ENCODE data around the gene SLC4A4. TPM values are rescaled to one million over a fixed set of nuclear protein-coding genes. Genes with fewer than 3 reads are reported as not detected.

Gene SLC4A4
- total and polyA plus RNA-seq, 5 donors from 2014 or later: not detected

DNA sequence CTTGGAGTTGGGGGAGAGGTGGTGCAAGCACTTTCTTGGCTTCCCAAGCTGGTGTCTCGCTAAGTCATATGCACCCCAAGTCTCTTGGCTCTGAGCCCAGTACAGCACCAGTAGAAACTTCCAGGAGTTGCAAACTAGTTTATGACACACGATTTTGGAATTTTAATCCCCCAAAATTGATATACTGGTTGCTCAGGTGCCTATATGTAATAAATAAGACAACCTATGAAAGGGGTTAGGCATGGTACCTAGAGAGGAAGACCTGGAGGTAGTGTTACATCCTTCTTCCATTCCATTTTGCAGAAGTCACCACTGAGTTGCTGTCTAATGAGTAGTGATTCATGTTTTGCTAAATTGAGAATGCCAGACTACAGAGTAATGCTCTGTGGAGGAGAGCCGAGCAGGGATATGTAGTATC, 4.3 kb upstream of the SLC4A4 start:
- Mint-ChIP-seq H3K4me3 (no peak overlapping the region), H3K4me1 (peaks cover 0 to 5% (median 1%) of the 10 kb centered on the region in 4 donors)
- no peak for ATAC-seq (ENCODE audit: low read depth in 2 of 2)

DNA sequence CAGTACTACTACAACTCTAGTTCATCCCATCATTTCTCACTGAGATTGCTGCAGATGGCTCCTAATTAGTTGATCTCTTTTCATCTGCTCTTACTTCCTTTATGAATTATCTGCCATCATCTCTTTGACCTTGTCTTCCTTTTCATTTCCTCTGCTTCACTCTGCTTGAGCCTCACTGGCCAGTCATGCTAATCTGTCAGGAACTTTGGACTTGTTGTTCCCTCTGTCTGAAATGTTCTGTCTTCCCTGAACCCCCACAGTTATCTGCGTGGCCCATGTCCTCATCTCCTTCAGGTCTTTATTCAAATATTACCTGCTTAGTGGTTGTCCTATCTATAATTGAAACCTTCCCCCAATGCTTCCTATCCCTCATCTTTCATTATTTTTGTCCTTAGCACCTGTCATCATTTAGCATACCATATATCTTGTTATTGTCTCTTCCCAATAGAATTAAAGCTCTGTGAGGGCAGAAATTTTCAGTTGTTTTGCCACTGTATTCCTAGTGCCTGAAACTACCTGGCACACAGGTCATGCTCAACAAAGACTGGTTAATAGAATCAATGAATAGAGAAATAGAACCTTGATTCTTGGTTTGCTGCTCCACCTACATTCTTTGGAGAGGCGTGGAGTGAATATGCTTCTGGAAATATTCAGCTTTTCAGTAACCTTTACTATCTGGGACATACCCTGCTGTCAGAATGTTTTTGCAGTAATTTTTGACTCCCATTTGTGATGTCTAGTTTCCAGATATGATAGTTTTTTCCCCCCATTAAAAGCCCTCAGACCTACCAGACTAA, 5.0 kb downstream of the SLC4A4 start:
- no peaks in the 10 kb centered on the region for H3K36me3 Mint-ChIP-seq
- no peak for ATAC-seq (ENCODE audit: low read depth in 2 of 2)
- H3K4me1 ChIP-seq (ENCODE audit: control insufficient read depth, insufficient read depth, low read length, poor library complexity, severe bottlenecking): no peaks in the 10 kb centered on the region
- H3K27ac ChIP-seq (ENCODE audit: insufficient read depth, low read length, poor library complexity, severe bottlenecking): no peak overlapping the region
- H3K27ac Mint-ChIP-seq: no peak overlapping the region
- peaks cover 0 to 2% (median 0%) of the 10 kb centered on the region in 4 donors for H3K4me1 Mint-ChIP-seq
- peaks cover 5% of the 10 kb centered on the region for H3K27me3 ChIP-seq (ENCODE audit: control insufficient read depth, insufficient read depth, low read length)
- no peaks in the 10 kb centered on the region for H3K36me3 ChIP-seq (ENCODE audit: control insufficient read depth, insufficient read depth, low read length)
- no peak overlapping the region for H3K4me3 Mint-ChIP-seq
- DNase-seq: no peak
- H3K4me3 ChIP-seq (ENCODE audit: low read depth, low read length): no peak overlapping the region
- H3K9me3 ChIP-seq (ENCODE audit: control insufficient read depth in 2 of 2, low read length in 2 of 2): no peaks in the 10 kb centered on the region
- no peaks in the 10 kb centered on the region for H3K9me3 Mint-ChIP-seq
- H3K27me3 Mint-ChIP-seq: no peaks in the 10 kb centered on the region

More for the DNA sequence above, 4.3 kb upstream of the SLC4A4 start:
- H3K27me3 ChIP-seq (ENCODE audit: control insufficient read depth, insufficient read depth, low read length): no peaks in the 10 kb centered on the region
- H3K27ac ChIP-seq (ENCODE audit: insufficient read depth, low read length, poor library complexity, severe bottlenecking): no peak overlapping the region
- H3K36me3 ChIP-seq (ENCODE audit: control insufficient read depth, insufficient read depth, low read length): no peaks in the 10 kb centered on the region
- H3K9me3 ChIP-seq (ENCODE audit: control insufficient read depth in 2 of 2, low read length in 2 of 2): no peaks in the 10 kb centered on the region
- Mint-ChIP-seq H3K27ac (no peak overlapping the region), H3K27me3 (peaks cover 4% of the 10 kb centered on the region), H3K9me3 (peaks cover 0 to 4% (median 3%) of the 10 kb centered on the region in 7 donors), H3K36me3 (no peaks in the 10 kb centered on the region)
- DNase-seq: no peak
- H3K4me3 ChIP-seq (ENCODE audit: low read depth, low read length): no peak overlapping the region
- H3K4me1 ChIP-seq (ENCODE audit: control insufficient read depth, insufficient read depth, low read length, poor library complexity, severe bottlenecking): no peaks in the 10 kb centered on the region

DNA sequence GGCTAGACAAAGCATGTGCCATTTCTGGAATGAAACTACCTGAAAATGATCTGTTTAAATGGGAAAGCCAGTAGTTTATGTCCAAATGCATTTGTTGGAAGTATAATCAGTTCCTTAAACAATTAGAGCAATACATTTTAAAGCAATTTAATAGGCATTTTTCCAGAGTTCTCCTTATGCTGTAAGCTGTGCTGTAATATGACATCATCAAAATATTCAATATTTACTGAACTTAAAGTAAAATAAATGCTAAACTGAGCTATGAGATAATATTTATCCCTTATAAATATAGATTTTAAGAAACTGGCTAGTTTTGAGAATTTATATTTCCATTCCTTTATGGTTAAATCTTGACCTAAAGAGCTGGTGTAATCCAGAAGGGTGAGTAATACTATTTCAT, 7.9 kb downstream of the SLC4A4 start:
- Mint-ChIP-seq H3K27ac (no peak overlapping the region), H3K4me3 (no peak overlapping the region), H3K9me3 (no peaks in the 10 kb centered on the region), H3K4me1 (no peaks in the 10 kb centered on the region), H3K27me3 (no peaks in the 10 kb centered on the region), H3K36me3 (no peaks in the 10 kb centered on the region)
- Histone ChIP-seq H3K4me1 (ENCODE audit: control insufficient read depth, insufficient read depth, low read length, poor library complexity, severe bottlenecking) (no peaks in the 10 kb centered on the region), H3K9me3 (ENCODE audit: control insufficient read depth in 2 of 2, low read length in 2 of 2) (no peaks in the 10 kb centered on the region), H3K36me3 (ENCODE audit: control insufficient read depth, insufficient read depth, low read length) (no peaks in the 10 kb centered on the region), H3K27me3 (ENCODE audit: control insufficient read depth, insufficient read depth, low read length) (peaks cover 5% of the 10 kb centered on the region), H3K27ac (ENCODE audit: insufficient read depth, low read length, poor library complexity, severe bottlenecking) (no peak overlapping the region), H3K4me3 (ENCODE audit: low read depth, low read length) (no peak overlapping the region)
- DNase-seq (no peak), ATAC-seq (ENCODE audit: low read depth in 2 of 2) (no peak)

DNA sequence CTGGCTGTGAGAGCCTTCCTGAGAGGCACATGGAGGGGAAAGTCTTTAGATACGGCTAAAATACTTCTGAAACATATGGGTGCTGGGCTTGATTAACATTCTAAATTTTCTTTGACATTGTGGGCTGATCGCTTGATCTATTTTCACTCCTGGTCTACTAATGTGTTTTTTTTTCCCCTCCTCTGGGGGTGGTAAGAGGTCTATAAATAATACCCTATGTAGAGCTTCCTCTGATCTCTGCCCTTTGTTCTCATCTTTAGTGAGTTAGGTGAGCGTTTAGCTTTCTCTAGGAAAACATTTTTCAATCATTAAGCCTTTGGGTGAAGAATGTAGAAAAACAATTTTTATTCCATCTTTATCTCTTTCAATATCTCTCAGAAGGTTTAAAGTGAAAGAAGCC, 9.8 kb downstream of the SLC4A4 start:
- Mint-ChIP-seq H3K4me3 (no peak overlapping the region), H3K27ac (no peak overlapping the region), H3K27me3 (no peaks in the 10 kb centered on the region), H3K9me3 (no peaks in the 10 kb centered on the region), H3K4me1 (no peaks in the 10 kb centered on the region), H3K36me3 (no peaks in the 10 kb centered on the region)
- H3K9me3 ChIP-seq (ENCODE audit: control insufficient read depth in 2 of 2, low read length in 2 of 2): no peaks in the 10 kb centered on the region
- peaks cover 5% of the 10 kb centered on the region for H3K27me3 ChIP-seq (ENCODE audit: control insufficient read depth, insufficient read depth, low read length)
- no peak for ATAC-seq (ENCODE audit: low read depth in 2 of 2)
- H3K4me3 ChIP-seq (ENCODE audit: low read depth, low read length): no peak overlapping the region
- no peak overlapping the region for H3K27ac ChIP-seq (ENCODE audit: insufficient read depth, low read length, poor library complexity, severe bottlenecking)
- no peaks in the 10 kb centered on the region for H3K4me1 ChIP-seq (ENCODE audit: control insufficient read depth, insufficient read depth, low read length, poor library complexity, severe bottlenecking)
- no peak for DNase-seq
- no peaks in the 10 kb centered on the region for H3K36me3 ChIP-seq (ENCODE audit: control insufficient read depth, insufficient read depth, low read length)

DNA sequence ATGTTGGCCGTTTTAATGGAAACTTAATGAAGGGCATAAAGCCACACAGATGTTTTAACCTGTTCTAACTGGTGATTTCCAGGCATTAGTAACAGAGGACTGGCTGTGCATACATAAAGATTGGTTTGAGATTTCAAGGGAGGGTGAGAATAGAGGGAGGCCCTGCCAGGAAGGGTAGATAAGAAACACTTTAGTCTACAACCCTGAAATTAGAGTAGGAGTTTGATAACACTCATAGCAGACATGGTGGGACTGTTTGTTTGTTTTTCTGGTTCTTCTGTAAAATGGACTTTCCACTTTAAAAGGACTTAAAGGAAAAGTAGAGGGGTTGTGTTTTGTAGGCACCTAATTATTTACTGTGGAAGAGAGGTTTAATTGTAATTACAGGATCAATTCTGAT, 16.2 kb downstream of the SLC4A4 start:
- H3K4me3 ChIP-seq (ENCODE audit: low read depth, low read length): no peak overlapping the region
- Mint-ChIP-seq H3K9me3 (no peaks in the 10 kb centered on the region), H3K27me3 (peaks cover 4% of the 10 kb centered on the region), H3K27ac (no peak overlapping the region), H3K4me1 (no peaks in the 10 kb centered on the region), H3K4me3 (no peak overlapping the region), H3K36me3 (no peaks in the 10 kb centered on the region)
- no peaks in the 10 kb centered on the region for H3K36me3 ChIP-seq (ENCODE audit: control insufficient read depth, insufficient read depth, low read length)
- H3K4me1 ChIP-seq (ENCODE audit: control insufficient read depth, insufficient read depth, low read length, poor library complexity, severe bottlenecking): no peaks in the 10 kb centered on the region
- no peaks in the 10 kb centered on the region for H3K27me3 ChIP-seq (ENCODE audit: control insufficient read depth, insufficient read depth, low read length)
- DNase-seq (no peak), ATAC-seq (ENCODE audit: low read depth in 2 of 2) (no peak)
- no peaks in the 10 kb centered on the region for H3K9me3 ChIP-seq (ENCODE audit: control insufficient read depth in 2 of 2, low read length in 2 of 2)
- H3K27ac ChIP-seq (ENCODE audit: insufficient read depth, low read length, poor library complexity, severe bottlenecking): no peak overlapping the region

DNA sequence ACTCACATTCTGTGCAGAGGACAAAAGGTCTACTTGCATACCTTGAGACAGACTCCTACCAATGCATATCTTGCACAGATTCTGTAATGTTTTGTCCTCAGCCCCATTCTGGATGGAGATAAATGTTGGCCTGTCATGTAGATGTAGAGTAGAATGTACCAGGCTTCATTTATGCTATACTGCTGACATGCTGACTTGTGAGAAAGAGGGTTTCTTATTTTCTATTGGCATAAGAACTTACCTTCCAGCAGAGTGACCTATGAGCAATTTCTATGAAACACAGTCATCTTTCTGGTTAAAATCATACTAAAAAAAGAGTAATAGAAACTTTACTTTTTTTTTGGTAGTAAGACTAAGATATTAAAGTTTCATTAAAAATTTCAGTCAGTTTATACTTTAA, 17.2 kb downstream of the SLC4A4 start:
- H3K27ac ChIP-seq (ENCODE audit: insufficient read depth, low read length, poor library complexity, severe bottlenecking): no peak overlapping the region
- no peaks in the 10 kb centered on the region for H3K9me3 Mint-ChIP-seq
- no peaks in the 10 kb centered on the region for H3K4me1 ChIP-seq (ENCODE audit: control insufficient read depth, insufficient read depth, low read length, poor library complexity, severe bottlenecking)
- H3K4me3 ChIP-seq (ENCODE audit: low read depth, low read length): no peak overlapping the region
- H3K27me3 ChIP-seq (ENCODE audit: control insufficient read depth, insufficient read depth, low read length): no peaks in the 10 kb centered on the region
- no peaks in the 10 kb centered on the region for H3K9me3 ChIP-seq (ENCODE audit: control insufficient read depth in 2 of 2, low read length in 2 of 2)
- no peak overlapping the region for H3K27ac Mint-ChIP-seq
- H3K27me3 Mint-ChIP-seq: peaks cover 4% of the 10 kb centered on the region
- ATAC-seq (ENCODE audit: low read depth in 2 of 2) (no peak), DNase-seq (no peak)
- H3K4me3 Mint-ChIP-seq: no peak overlapping the region
- no peaks in the 10 kb centered on the region for H3K36me3 Mint-ChIP-seq
- H3K36me3 ChIP-seq (ENCODE audit: control insufficient read depth, insufficient read depth, low read length): no peaks in the 10 kb centered on the region
- H3K4me1 Mint-ChIP-seq: no peaks in the 10 kb centered on the region

DNA sequence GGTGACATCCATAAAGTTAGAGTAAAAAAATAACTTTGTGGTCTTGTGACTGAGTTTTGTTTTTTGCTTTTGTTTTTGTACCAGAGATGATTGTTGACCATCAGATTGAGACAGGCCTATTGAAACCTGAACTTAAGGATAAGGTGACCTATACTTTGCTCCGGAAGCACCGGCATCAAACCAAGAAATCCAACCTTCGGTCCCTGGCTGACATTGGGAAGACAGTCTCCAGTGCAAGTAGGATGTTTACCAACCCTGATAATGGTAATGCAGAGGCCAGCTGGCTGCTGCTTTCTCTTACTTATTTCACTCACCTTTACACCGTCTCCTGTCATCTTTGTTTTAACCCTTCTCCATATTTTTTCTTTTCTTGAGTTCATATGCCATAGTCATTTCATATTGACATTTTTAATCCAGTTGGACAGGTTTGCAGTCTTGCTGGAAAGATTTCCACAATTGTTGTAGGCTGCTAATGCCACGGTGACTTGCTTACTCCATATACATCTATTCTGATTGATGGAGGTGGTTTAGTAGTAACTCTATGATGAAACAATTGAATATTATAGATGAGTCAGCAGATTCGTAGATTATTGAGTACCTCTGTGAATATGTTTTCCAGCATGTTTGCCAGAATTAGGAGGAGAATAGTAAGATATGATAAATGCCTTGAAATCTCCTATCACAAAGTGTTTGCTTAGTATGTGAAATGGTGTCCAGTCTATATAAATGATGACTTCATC, 18.3 kb downstream of the SLC4A4 start:
- Mint-ChIP-seq H3K27me3 (peaks cover 4% of the 10 kb centered on the region), H3K4me3 (no peak overlapping the region), H3K4me1 (no peaks in the 10 kb centered on the region), H3K27ac (no peak overlapping the region), H3K36me3 (no peaks in the 10 kb centered on the region), H3K9me3 (no peaks in the 10 kb centered on the region)
- DNase-seq (no peak), ATAC-seq (ENCODE audit: low read depth in 2 of 2) (no peak)
- Histone ChIP-seq H3K36me3 (ENCODE audit: control insufficient read depth, insufficient read depth, low read length) (no peaks in the 10 kb centered on the region), H3K4me1 (ENCODE audit: control insufficient read depth, insufficient read depth, low read length, poor library complexity, severe bottlenecking) (no peaks in the 10 kb centered on the region), H3K9me3 (ENCODE audit: control insufficient read depth in 2 of 2, low read length in 2 of 2) (no peaks in the 10 kb centered on the region), H3K27ac (ENCODE audit: insufficient read depth, low read length, poor library complexity, severe bottlenecking) (no peak overlapping the region), H3K4me3 (ENCODE audit: low read depth, low read length) (no peak overlapping the region), H3K27me3 (ENCODE audit: control insufficient read depth, insufficient read depth, low read length) (no peaks in the 10 kb centered on the region)

DNA sequence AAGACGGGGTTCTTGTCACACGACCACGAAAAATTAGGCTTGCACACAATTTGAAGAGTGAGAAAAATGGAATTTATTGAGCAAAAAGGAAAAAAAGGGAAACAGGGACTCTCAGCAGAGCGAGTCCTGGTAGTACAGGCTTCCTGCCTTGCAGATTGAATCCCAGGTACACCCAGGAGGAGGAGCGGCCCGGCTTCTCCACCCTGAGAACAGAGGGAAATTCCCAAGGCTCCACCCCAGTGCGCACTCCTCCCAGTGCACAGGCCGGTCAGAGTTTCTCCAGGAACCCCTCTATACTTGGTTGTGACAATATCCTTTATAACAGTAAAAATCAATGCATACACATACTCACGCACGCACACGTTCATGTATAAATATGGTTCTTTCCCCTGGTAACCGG, 22.0 kb downstream of the SLC4A4 start:
- Histone ChIP-seq H3K9me3 (ENCODE audit: control insufficient read depth in 2 of 2, low read length in 2 of 2) (no peaks in the 10 kb centered on the region), H3K4me1 (ENCODE audit: control insufficient read depth, insufficient read depth, low read length, poor library complexity, severe bottlenecking) (no peaks in the 10 kb centered on the region), H3K27ac (ENCODE audit: insufficient read depth, low read length, poor library complexity, severe bottlenecking) (no peak overlapping the region), H3K36me3 (ENCODE audit: control insufficient read depth, insufficient read depth, low read length) (no peaks in the 10 kb centered on the region), H3K27me3 (ENCODE audit: control insufficient read depth, insufficient read depth, low read length) (no peaks in the 10 kb centered on the region), H3K4me3 (ENCODE audit: low read depth, low read length) (no peak overlapping the region)
- Mint-ChIP-seq H3K36me3 (no peaks in the 10 kb centered on the region), H3K9me3 (peaks cover 0 to 4% (median 0%) of the 10 kb centered on the region in 7 donors), H3K27ac (no peak overlapping the region), H3K27me3 (no peaks in the 10 kb centered on the region), H3K4me1 (no peaks in the 10 kb centered on the region), H3K4me3 (no peak overlapping the region)
- no peak for DNase-seq
- ATAC-seq (ENCODE audit: low read depth in 2 of 2): no peak
